Activated T-cell treated with anti-CD3 and anti-CD28 coated beads, Interleukin-2, amount 50 U/mL, for 24 hours (primary cell): ENCODE results near the gene PAX5.

Experiments used
- DNase-seq: peaks from one replicate; pipeline ENCODE4 v3.0.0-alpha.2; 2020
- H3K27ac Mint-ChIP-seq: 2 replicates; pipeline ENCODE4 v1.8.0; 2020; ENCODE audit warnings: mild to moderate bottlenecking, mixed read lengths
- H3K27me3 Mint-ChIP-seq: 2 replicates; pipeline ENCODE4 v1.8.0; 2020; ENCODE audit warnings: mixed read lengths
- H3K36me3 Mint-ChIP-seq: 2 replicates; pipeline ENCODE4 v1.8.0; 2020; ENCODE audit warnings: low read depth, mixed read lengths
- H3K4me1 Mint-ChIP-seq: 2 replicates; pipeline ENCODE4 v1.8.0; 2020; ENCODE audit warnings: low read depth, mixed read lengths
- H3K4me3 Mint-ChIP-seq: 2 replicates; pipeline ENCODE4 v1.8.0; 2020; ENCODE audit warnings: mild to moderate bottlenecking, moderate library complexity, mixed read lengths
- H3K9me3 Mint-ChIP-seq: 2 replicates; pipeline ENCODE4 v1.8.0; 2020; ENCODE audit warnings: mixed read lengths

The PAX5 gene

DNA sequence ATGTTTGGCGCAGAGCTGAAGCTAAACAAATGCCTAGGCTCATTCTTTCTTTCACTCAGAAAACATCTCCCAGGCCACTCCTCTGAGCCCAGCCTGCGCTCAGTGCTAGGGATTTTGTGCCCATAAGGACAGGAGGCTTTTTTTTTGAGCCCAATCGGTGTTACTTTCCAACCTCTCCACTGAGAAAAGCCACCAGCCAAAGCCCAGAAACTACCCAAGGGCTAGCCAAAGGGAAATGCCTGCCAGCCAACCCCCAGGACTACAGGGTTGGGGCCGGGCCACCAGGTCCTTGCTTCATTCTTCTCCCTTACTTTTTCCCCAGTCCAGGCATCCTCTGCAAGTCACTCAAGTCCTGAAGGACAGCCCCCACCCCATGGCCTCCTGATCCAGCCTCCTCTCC is 134.7 kb downstream of the PAX5 start:
- no peak for DNase-seq
- Mint-ChIP-seq H3K27me3 (peaks cover 15% of the 10 kb centered on the region), H3K27ac (no peak overlapping the region), H3K4me1 (peaks cover 11% of the 10 kb centered on the region), H3K36me3 (no peaks in the 10 kb centered on the region), H3K4me3 (no peak overlapping the region), H3K9me3 (no peaks in the 10 kb centered on the region)

GRCh38 chr9:36898431-36899020 is 135.5 kb downstream of the PAX5 start:
- H3K27ac Mint-ChIP-seq, result no peak overlapping the region
- no peak for DNase-seq
- no peaks in the 10 kb centered on the region for H3K36me3 Mint-ChIP-seq
- H3K9me3 Mint-ChIP-seq, result no peaks in the 10 kb centered on the region
- peaks cover 2% of the 10 kb centered on the region for H3K4me1 Mint-ChIP-seq
- H3K27me3 Mint-ChIP-seq, result peaks cover 15% of the 10 kb centered on the region
- no peak overlapping the region for H3K4me3 Mint-ChIP-seq

- Mint-ChIP-seq H3K4me1 (no peaks in the 10 kb centered on the region), H3K27me3 (peaks cover 15% of the 10 kb centered on the region), H3K9me3 (no peaks in the 10 kb centered on the region), H3K36me3 (no peaks in the 10 kb centered on the region), H3K27ac (no peak overlapping the region), H3K4me3 (no peak overlapping the region)
- no peak for DNase-seq
Measured at GRCh38 chr9:36897478-36897877, 136.6 kb downstream of the PAX5 start.

- DNase-seq, result no peak
Measured at GRCh38 chr9:36897019-36897418, 137.0 kb downstream of the PAX5 start.

GRCh38 chr9:36896296-36896695 is 137.8 kb downstream of the PAX5 start:
- H3K4me3 Mint-ChIP-seq, result no peak overlapping the region
- DNase-seq, result no peak
- no peaks in the 10 kb centered on the region for H3K4me1 Mint-ChIP-seq
- no peaks in the 10 kb centered on the region for H3K9me3 Mint-ChIP-seq
- no peaks in the 10 kb centered on the region for H3K36me3 Mint-ChIP-seq
- peaks cover 14% of the 10 kb centered on the region for H3K27me3 Mint-ChIP-seq
- H3K27ac Mint-ChIP-seq, result no peak overlapping the region

More at GRCh38 chr9:36897019-36897418, 137.0 kb downstream of the PAX5 start:
- no peak overlapping the region for H3K27ac Mint-ChIP-seq
- no peak overlapping the region for H3K4me3 Mint-ChIP-seq
- no peaks in the 10 kb centered on the region for H3K36me3 Mint-ChIP-seq
- peaks cover 15% of the 10 kb centered on the region for H3K27me3 Mint-ChIP-seq
- H3K9me3 Mint-ChIP-seq, result no peaks in the 10 kb centered on the region
- H3K4me1 Mint-ChIP-seq, result no peaks in the 10 kb centered on the region

GRCh38 chr9:36895744-36896260 is 138.3 kb downstream of the PAX5 start:
- Mint-ChIP-seq H3K4me1 (no peaks in the 10 kb centered on the region), H3K36me3 (no peaks in the 10 kb centered on the region), H3K27me3 (peaks cover 9% of the 10 kb centered on the region), H3K27ac (no peak overlapping the region), H3K9me3 (no peaks in the 10 kb centered on the region), H3K4me3 (no peak overlapping the region)
- DNase-seq, result no peak

DNA sequence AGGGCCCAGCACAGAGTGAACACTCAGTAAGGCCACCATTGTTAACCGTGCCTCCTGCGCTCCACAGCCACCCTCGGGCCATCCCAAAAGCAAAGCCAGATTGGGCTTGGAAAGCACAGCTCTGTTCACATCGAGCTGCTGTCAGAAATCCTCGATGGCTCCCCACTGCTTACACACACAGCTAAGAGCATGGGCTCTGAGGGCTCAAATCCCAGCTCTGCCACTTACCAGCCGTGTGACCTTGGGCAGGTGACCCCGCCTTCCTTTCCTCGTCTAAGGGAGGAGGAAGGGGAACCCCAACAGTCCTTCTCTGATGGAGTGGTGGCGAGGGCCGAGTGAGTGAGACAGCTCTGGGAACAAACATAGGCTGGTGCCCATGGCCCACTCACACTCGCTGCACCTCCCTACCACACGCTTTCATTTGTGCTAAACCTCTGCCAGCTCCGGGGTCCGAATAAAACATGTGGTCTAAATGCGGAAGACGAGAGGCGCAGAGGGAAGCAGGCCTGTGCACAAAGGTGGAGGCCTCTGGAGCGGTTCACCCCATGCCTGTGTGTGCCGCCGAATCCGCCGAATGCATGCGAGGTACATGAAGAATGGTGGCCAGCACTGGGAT is 139.3 kb downstream of the PAX5 start:
- H3K27me3 Mint-ChIP-seq, result peaks cover 8% of the 10 kb centered on the region
- no peak overlapping the region for H3K4me3 Mint-ChIP-seq
- no peaks in the 10 kb centered on the region for H3K9me3 Mint-ChIP-seq
- H3K36me3 Mint-ChIP-seq, result no peaks in the 10 kb centered on the region
- H3K4me1 Mint-ChIP-seq, result no peaks in the 10 kb centered on the region
- H3K27ac Mint-ChIP-seq, result no peak overlapping the region
- no peak for DNase-seq

GRCh38 chr9:36893911-36894310 is 140.2 kb downstream of the PAX5 start:
- Mint-ChIP-seq H3K4me1 (no peaks in the 10 kb centered on the region), H3K9me3 (no peaks in the 10 kb centered on the region), H3K27ac (no peak overlapping the region), H3K27me3 (peaks cover 5% of the 10 kb centered on the region), H3K4me3 (no peak overlapping the region), H3K36me3 (no peaks in the 10 kb centered on the region)
- no peak for DNase-seq

- Mint-ChIP-seq H3K4me1 (no peaks in the 10 kb centered on the region), H3K27me3 (peaks cover 4% of the 10 kb centered on the region), H3K36me3 (no peaks in the 10 kb centered on the region), H3K4me3 (no peak overlapping the region), H3K9me3 (no peaks in the 10 kb centered on the region), H3K27ac (no peak overlapping the region)
- DNase-seq, result no peak
Measured at GRCh38 chr9:36893184-36893583, 140.9 kb downstream of the PAX5 start.

- Mint-ChIP-seq H3K4me1 (no peaks in the 10 kb centered on the region), H3K4me3 (no peak overlapping the region), H3K36me3 (no peaks in the 10 kb centered on the region), H3K27me3 (peaks cover 7% of the 10 kb centered on the region), H3K27ac (no peak overlapping the region), H3K9me3 (no peaks in the 10 kb centered on the region)
- no peak for DNase-seq
Measured at GRCh38 chr9:36892279-36892678, 141.8 kb downstream of the PAX5 start.

- Mint-ChIP-seq H3K27ac (no peak overlapping the region), H3K36me3 (no peaks in the 10 kb centered on the region)
Measured at GRCh38 chr9:36891341-36891811, 142.7 kb downstream of the PAX5 start.

GRCh38 chr9:36889844-36890243 is 144.2 kb downstream of the PAX5 start:
- no peak for DNase-seq
- Mint-ChIP-seq H3K9me3 (no peaks in the 10 kb centered on the region), H3K27ac (no peak overlapping the region), H3K4me3 (no peak overlapping the region), H3K4me1 (no peaks in the 10 kb centered on the region), H3K36me3 (no peaks in the 10 kb centered on the region), H3K27me3 (peaks cover 19% of the 10 kb centered on the region)

More at GRCh38 chr9:36891341-36891811, 142.7 kb downstream of the PAX5 start:
- peaks cover 11% of the 10 kb centered on the region for H3K27me3 Mint-ChIP-seq
- no peak for DNase-seq
- no peaks in the 10 kb centered on the region for H3K9me3 Mint-ChIP-seq
- H3K4me1 Mint-ChIP-seq, result no peaks in the 10 kb centered on the region
- no peak overlapping the region for H3K4me3 Mint-ChIP-seq

- no peaks in the 10 kb centered on the region for H3K36me3 Mint-ChIP-seq
- peaks cover 23% of the 10 kb centered on the region for H3K27me3 Mint-ChIP-seq
- no peaks in the 10 kb centered on the region for H3K4me1 Mint-ChIP-seq
- H3K9me3 Mint-ChIP-seq, result no peaks in the 10 kb centered on the region
- DNase-seq, result no peak
- H3K27ac Mint-ChIP-seq, result no peak overlapping the region
- H3K4me3 Mint-ChIP-seq, result no peak overlapping the region
Measured at GRCh38 chr9:36888551-36888950, 145.5 kb downstream of the PAX5 start.

DNA sequence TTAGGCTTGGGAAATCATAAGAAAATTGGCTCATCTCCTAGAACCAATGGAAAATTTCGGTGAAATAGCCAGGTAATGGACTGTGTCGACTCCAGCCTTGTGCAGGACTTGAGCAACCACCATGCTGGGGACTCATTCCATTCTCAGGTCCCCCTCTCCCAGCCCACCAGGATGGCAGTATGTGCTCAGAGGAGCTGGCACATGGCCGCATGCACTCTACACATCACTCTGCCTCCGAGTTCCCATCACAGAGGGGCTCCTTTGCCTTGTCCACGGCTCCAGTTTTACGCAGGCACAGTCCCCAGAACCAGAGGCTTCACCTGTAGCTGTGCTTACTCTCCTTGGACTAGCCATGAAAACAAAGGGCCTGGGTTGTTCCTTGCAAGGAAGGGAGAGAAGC is 149.3 kb downstream of the PAX5 start:
- no peak for DNase-seq
- Mint-ChIP-seq H3K36me3 (no peaks in the 10 kb centered on the region), H3K9me3 (no peaks in the 10 kb centered on the region), H3K4me1 (no peaks in the 10 kb centered on the region), H3K27me3 (peaks cover 29% of the 10 kb centered on the region), H3K4me3 (no peak overlapping the region), H3K27ac (no peak overlapping the region)

DNA sequence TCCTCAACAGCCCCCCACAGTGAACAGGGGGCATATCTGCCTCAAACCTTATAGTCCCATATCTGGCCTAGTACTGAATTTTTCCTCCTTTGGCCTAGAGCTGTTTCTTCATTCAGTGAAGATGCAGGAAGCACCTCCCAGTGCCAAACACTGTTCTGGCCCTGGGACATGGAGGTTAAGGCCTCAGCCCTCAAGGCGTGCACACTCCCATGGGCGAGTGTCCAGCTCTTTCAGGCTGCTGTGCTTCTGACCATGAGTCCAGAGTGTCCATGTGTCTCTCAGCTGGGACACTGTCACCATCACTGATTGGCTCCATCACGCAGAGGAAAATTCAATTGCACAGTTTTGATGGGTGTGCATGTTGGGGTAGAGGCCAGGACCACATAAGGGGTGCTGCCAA is 151.5 kb downstream of the PAX5 start:
- H3K9me3 Mint-ChIP-seq, result no peaks in the 10 kb centered on the region
- no peak overlapping the region for H3K4me3 Mint-ChIP-seq
- DNase-seq, result no peak
- peaks cover 29% of the 10 kb centered on the region for H3K27me3 Mint-ChIP-seq
- no peak overlapping the region for H3K27ac Mint-ChIP-seq
- no peaks in the 10 kb centered on the region for H3K36me3 Mint-ChIP-seq
- H3K4me1 Mint-ChIP-seq, result no peaks in the 10 kb centered on the region
